GM19452 (cell line): ENCODE data around the gene PCDHGA8.
A peak's percentile ranks its signal among the peaks of the same experiment; 100 is the strongest.
"Not testable (repeated sequence)": the region's sequence is repeated elsewhere in the genome, so short reads cannot be mapped to it uniquely, and the experiment has no call there.

Experiments
- ATAC-seq: cut with Tn5 transposase; IDR thresholded peaks from one replicate; pipeline ENCODE4 v1.9.1; 2021; ENCODE audit not compliant: unreplicated experiment

PCDHGA8 gene

DNA sequence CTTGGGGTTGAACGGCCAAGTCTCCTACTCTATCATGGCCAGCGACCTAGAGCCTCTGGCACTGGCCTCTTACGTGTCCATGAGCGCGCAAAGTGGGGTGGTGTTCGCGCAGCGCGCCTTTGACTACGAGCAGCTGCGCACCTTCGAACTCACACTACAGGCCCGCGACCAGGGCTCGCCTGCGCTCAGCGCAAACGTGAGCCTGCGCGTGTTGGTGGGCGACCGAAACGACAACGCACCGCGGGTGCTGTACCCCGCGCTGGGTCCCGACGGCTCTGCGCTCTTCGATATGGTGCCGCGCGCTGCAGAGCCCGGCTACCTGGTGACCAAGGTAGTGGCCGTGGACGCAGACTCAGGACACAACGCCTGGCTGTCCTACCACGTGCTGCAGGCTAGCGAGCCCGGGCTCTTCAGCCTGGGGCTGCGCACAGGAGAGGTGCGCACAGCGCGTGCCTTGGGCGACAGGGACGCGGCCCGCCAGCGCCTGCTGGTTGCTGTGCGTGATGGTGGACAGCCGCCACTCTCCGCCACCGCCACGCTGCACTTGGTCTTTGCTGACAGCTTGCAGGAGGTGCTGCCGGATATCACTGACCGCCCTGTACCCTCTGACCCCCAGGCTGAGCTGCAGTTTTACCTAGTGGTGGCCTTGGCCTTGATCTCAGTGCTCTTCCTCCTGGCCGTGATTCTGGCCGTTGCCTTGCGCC lies 7.3 kb downstream of the PCDHGA8 start:
- no peak for ATAC-seq

DNA sequence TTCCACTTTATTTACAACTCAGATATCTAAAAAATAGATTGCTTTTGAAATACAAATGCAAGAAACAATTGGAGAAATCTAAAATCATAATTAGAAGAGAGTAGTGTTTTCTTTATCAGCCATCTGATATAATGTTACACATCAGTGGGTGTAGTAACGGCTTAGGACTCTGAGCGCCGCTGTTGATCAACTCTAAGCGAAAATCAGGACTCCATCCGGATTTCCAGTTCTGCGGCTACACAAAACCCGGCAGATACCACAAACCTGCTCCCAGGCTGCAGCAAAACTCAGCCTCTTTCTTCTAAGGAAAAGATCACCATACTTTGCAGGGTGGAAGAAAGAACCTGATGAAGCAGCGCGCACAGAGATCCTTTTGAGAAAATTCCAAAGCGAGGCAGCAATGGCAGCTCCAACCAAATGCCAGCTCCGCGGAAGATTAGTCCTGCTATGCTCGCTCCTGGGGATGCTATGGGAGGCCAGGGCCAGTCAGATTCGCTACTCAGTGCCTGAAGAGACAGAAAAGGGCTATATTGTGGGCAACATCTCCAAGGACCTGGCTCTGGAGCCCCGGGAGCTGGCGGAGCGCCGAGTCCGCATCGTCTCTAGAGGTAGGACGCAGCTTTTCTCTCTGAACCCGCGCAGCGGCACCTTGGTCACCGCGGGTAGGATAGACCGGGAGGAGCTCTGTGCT lies 10.3 kb downstream of the PCDHGA8 start, which contains the start of gene PCDHGA9:
TSS of gene PCDHGA9 (plus strand) at position 226 of the 691 bp plus-strand sequence. CDS start at position 401, 175 bp downstream.
- no peak for ATAC-seq

DNA sequence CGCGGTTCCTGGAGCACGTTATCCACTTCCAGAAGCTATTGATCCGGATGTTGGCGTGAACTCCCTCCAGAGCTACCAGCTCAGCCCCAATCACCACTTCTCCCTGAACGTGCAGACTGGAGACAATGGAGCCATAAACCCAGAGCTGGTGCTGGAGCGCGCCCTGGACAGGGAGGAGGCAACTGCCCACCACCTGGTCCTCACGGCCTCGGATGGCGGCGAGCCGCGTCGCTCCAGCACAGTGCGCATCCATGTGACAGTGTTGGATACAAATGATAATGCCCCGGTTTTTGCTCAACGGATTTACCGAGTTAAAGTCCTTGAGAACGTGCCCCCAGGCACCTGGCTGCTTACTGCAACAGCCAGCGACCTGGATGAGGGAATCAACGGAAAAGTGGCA lies 11.0 kb downstream of the PCDHGA8 start:
- ATAC-seq, result no peak

DNA sequence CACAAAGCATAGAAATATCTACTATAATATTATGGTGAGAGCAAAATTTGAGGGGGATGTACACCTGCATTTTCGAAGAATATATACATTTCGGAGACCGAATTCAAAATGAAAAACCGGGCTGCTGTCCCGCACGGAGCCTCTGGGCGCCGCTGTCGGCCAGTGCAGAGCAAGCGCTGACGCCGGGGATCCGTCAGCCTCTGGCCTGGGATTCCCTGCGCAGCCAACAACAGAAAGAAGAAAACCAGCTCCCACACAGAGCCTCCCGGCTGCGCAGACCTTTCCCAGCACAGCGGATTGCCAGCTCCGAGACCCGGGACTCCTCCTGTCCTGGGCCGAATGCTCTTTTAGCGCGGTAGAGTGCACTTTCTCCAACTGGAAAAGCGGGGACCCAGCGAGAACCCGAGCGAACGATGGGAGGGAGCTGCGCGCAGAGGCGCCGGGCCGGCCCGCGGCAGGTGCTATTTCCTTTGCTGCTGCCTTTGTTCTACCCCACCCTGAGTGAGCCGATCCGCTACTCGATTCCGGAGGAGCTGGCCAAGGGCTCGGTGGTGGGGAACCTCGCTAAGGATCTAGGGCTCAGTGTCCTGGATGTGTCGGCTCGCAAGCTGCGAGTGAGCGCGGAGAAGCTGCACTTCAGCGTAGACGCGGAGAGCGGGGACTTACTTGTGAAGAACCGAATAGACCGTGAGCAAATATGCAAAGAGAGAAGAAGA lies 15.5 kb downstream of the PCDHGA8 start, which contains the start of gene PCDHGB6:
TSS of gene PCDHGB6 (plus strand) at position 232 of the 716 bp plus-strand sequence. CDS start at position 414, 182 bp downstream.
- peak; percentile 86 for ATAC-seq

DNA sequence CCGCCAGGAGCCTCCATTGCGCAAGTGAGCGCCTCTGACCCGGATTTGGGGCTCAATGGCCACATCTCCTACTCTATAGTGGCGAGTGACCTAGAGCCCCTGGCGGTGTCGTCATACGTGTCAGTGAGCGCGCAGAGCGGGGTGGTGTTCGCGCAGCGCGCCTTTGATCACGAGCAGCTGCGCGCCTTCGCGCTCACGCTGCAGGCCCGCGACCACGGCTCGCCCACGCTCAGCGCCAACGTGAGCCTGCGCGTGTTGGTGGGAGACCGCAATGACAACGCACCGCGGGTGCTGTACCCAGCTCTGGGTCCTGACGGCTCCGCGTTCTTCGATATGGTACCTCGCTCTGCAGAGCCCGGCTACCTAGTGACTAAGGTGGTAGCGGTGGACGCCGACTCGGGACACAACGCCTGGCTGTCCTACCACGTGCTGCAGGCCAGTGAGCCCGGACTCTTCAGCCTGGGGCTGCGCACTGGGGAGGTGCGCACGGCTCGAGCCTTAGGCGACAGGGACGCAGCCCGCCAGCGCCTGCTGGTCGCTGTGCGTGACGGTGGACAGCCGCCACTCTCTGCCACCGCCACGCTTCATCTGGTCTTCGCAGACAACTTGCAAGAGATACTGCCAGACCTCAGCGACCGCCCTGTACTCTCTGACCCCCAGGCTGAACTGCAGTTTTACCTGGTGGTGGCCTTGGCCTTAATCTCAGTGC lies 17.3 kb downstream of the PCDHGA8 start:
- no peak for ATAC-seq

DNA sequence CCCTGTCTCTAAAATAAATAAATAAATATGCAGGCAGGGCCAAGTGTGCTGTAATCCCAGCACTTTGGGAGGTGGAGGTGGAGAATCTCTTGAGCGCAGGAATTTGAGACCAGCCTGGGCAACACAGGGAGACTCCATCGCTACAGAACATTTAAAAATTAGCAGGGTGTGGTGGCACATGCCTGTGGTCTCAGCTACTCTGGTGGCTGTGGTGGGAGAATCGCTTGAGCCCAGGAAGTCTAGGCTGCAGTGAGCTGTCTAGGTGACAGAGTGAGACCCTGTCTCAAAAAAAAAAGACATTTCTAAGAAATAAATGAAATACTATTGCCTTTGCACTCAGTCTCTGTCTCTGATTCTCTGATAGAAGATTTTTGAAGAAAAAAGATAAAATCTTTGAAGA lies 19.1 kb downstream of the PCDHGA8 start:
- ATAC-seq, result no peak

DNA sequence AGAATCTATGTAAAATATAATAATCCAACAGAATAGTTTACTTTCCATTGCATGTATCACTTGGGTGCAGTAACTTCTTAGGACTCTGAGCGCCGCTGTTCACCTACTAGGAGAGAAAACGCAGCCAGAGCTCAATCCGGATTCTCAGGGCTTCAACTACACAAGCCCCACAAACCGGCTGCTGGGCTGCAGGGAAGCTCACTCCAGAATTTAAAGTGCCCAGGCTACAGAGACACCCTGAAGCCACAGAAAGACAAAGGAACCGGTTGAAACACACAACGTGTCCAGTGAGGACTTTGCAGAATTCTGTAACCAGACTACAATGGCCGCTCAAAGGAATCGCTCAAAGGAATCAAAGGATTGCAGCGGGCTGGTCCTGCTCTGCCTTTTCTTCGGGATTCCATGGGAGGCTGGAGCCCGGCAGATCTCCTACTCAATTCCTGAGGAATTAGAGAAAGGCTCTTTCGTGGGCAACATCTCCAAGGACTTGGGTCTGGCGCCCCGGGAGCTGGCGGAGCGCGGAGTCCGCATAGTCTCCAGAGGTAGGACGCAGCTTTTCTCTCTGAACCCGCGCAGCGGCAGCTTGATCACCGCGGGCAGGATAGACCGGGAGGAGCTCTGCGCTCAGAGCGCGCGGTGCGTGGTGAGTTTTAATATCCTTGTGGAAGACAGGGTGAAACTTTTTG lies 20.6 kb downstream of the PCDHGA8 start, which contains the start of gene PCDHGA10:
TSS of gene PCDHGA10 (plus strand) at position 134 of the 686 bp plus-strand sequence. CDS start at position 323, 189 bp downstream.
- peak; percentile 54 for ATAC-seq

DNA sequence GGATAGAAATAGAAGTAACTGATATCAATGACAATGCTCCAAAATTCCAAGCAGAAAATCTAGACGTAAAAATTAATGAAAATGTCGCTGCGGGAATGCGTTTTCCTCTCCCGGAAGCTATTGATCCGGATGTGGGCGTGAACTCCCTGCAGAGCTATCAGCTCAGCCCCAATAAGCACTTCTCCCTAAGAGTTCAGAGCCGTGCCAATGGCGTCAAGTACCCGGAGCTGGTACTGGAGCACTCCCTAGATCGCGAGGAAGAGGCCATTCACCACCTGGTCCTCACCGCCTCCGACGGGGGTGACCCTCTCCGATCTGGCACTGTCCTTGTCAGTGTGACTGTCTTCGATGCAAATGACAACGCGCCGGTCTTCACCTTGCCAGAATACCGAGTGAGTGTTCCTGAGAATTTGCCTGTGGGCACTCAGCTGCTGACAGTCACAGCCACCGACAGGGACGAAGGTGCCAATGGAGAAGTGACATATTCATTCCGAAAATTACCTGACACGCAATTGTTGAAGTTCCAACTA lies 21.2 kb downstream of the PCDHGA8 start:
- no peak for ATAC-seq

DNA sequence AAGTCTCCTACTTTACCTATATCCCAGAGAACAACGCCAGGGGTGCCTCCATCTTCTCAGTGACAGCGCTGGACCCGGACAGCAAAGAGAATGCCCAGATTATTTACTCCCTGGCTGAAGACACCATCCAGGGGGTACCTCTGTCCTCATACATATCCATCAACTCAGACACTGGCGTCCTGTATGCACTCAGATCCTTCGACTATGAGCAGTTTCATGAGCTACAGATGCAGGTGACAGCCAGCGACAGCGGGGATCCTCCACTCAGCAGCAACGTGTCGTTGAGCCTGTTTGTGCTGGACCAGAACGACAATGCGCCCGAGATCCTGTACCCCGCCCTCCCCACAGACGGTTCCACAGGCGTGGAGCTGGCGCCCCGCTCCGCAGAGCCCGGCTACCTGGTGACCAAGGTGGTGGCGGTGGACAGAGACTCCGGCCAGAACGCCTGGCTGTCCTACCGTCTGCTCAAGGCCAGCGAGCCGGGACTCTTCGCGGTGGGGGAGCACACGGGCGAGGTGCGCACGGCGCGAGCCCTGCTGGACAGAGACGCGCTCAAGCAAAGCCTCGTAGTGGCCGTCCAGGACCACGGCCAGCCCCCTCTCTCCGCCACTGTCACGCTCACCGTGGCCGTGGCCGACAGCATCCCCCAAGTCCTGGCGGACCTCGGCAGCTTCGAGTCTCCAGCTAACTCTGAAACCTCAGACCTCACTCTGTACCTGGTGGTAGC lies 22.3 kb downstream of the PCDHGA8 start:
- ATAC-seq, result not testable (repeated sequence)

DNA sequence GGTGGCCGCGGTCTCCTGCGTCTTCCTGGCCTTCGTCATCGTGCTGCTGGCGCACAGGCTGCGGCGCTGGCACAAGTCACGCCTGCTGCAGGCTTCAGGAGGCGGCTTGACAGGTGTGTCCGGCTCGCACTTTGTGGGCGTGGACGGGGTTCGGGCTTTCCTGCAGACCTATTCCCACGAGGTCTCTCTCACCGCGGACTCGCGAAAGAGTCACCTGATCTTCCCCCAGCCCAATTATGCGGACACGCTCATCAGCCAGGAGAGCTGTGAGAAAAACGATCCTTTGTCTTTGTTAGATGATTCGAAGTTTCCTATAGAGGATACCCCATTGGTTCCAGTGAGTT lies 22.8 kb downstream of the PCDHGA8 start:
- not testable (repeated sequence) for ATAC-seq

DNA sequence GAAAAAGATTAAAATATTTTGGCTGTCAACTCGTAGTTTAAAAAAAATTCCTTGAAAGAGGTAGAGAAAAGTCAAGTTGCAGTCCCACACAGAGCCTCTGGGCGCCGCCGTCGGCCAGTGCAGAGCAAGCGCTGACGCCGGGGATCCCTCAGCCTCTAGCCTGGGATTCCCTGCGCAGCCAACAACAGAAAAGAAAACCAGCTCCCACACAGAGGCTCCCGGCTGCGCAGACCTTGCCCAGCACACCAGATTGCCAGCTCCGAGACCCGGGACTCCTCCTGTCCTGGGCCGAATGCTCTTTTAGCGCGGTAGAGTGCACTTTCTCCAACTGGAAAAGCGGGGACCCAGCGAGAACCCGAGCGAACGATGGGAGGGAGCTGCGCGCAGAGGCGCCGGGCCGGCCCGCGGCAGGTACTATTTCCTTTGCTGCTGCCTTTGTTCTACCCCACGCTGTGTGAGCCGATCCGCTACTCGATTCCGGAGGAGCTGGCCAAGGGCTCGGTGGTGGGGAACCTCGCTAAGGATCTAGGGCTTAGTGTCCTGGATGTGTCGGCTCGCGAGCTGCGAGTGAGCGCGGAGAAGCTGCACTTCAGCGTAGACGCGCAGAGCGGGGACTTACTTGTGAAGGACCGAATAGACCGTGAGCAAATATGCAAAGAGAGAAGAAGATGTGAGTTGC lies 25.2 kb downstream of the PCDHGA8 start, which contains the start of gene PCDHGB7:
TSS of gene PCDHGB7 (plus strand) at position 184 of the 679 bp plus-strand sequence. CDS start at position 367, 183 bp downstream.
- peak; percentile 82 for ATAC-seq

DNA sequence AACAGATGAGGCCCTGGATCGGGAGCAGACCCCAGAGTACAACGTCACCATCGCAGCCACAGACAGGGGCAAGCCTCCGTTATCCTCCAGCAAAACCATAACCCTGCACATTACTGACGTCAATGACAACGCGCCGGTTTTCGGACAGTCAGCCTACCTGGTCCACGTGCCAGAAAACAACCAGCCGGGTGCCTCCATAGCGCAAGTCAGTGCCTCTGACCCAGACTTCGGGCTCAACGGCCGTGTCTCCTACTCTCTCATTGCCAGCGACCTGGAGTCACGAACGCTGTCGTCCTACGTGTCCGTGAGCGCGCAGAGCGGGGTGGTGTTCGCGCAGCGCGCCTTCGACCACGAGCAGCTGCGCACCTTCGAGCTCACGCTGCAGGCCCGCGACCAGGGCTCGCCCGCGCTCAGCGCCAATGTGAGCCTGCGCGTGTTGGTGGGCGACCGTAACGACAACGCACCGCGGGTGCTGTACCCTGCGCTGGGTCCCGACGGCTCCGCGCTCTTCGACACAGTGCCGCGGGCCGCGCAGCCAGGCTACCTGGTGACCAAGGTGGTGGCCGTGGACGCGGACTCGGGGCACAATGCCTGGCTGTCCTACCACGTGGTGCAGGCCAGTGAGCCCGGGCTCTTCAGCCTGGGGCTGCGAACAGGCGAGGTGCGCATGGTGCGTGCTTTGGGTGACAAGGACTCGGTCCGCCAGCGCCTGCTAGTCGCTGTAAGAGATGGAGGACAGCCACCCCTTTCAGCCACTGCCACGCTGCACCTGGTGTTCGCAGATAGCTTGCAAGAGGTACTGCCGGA lies 26.8 kb downstream of the PCDHGA8 start:
- no peak for ATAC-seq

DNA sequence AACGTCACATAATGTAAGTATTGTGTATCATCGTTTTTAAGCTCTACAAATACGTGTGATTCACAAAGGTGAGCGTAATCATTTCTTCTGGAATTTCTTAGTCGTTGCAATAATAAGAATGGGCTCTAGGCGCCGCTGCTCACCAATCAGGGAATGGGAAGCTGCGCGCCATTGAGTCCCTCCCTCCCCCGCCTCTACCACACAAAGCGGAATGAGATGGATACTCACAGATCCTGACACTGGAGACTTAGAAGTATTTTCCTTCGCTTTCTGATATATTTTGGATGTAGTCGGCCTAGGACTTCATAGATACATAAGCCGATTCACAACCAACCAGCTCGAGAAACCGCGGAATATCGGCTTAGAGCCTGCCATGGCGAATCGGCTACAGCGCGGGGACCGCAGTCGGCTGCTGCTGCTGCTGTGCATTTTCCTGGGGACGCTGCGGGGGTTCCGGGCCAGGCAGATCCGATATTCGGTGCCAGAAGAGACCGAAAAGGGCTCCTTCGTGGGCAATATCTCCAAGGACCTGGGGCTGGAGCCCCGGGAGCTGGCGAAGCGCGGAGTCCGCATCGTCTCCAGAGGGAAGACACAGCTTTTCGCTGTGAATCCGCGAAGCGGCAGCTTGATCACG lies 28.5 kb downstream of the PCDHGA8 start, which contains the start of gene PCDHGA11:
TSS of gene PCDHGA11 (plus strand) at position 197 of the 634 bp plus-strand sequence. CDS start at position 374, 177 bp downstream.
- peak; percentile 41 for ATAC-seq

DNA sequence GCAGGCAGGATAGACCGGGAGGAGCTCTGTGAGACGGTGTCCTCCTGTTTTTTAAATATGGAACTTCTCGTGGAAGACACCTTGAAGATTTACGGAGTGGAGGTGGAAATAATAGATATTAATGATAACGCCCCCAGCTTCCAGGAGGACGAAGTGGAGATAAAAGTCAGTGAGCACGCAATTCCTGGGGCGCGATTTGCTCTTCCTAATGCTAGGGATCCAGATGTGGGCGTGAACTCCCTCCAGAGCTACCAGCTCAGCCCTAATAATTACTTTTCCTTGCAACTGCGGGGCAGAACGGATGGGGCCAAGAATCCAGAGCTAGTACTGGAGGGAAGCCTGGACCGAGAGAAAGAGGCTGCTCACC lies 29.0 kb downstream of the PCDHGA8 start:
- no peak for ATAC-seq

DNA sequence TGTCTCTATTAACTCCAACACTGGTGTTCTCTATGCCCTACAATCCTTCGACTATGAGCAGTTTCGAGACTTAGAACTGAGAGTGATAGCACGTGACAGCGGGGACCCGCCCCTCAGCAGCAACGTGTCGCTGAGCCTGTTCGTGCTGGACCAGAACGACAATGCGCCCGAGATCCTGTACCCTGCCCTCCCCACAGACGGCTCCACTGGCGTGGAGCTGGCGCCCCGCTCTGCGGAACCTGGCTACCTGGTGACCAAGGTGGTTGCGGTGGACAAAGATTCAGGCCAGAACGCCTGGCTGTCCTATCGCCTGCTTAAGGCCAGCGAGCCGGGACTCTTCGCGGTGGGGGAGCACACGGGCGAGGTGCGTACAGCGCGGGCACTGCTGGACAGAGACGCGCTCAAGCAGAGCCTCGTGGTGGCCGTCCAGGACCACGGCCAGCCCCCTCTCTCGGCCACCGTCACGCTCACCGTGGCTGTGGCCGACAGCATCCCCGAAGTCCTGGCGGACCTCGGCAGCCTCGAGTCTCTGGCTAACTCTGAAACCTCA lies 30.4 kb downstream of the PCDHGA8 start:
- no peak for ATAC-seq

DNA sequence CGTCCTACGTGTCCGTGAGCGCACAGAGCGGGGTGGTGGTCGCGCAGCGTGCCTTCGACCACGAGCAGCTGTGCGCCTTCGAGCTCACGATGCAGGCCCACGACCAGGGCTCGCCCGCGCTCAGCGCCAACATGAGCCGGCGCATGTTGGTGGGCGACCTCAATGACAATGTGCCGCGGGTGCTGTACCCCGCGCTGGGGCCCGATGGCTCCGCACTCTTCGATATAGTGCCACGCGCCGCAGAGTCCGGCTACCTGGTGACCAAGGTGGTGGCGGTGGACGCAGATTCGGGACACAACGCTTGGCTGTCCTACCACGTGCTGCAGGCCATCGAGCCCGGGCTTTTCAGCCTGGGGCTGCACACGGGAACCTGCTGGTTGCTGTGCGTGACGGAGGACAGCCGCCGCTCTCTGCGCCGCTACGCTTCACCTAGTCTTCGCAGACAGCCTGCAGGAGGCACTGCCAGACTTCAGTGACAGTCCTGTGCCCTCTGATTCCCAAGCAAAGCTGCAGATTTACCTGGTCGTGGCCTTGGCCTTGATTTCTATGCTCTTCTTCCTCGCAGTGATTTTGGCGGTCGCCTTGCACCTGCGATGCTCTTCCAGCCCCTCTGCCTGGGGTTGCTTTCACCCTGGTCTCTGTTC lies 35.5 kb downstream of the PCDHGA8 start:
- ATAC-seq, result no peak
